Astrocyte (in vitro differentiated cells and primary cell): ENCODE results near the gene HOXA7. TPM values are rescaled to one million over a fixed set of nuclear protein-coding genes. Genes with fewer than 3 reads are reported as not detected.

Experiments
- DNase-seq: peaks from one replicate; pipeline ENCODE4 v3.0.0-alpha.2; 2010; ENCODE audit warnings: low read depth
- FAIRE-seq: peaks from 2 replicates; lab custom pipeline; 2011; peaks lifted over from hg19 to GRCh38; lab: Jason Lieb, UNC
- H2AFZ ChIP-seq: 2 replicates; pipeline ENCODE4 v1.6.0; 2012; ENCODE audit warnings: low read depth, low read length, inconsistent platforms
- H3K27ac ChIP-seq: 2 replicates; pipeline ENCODE4 v1.5.1; 2011; ENCODE audit warnings: low read depth, low read length, inconsistent platforms
- H3K27me3 ChIP-seq: 2 replicates; pipeline ENCODE4 v1.6.0; 2011; ENCODE audit warnings: low read length, inconsistent platforms; ENCODE audit not compliant: insufficient read depth
- H3K36me3 ChIP-seq: 2 replicates; pipeline ENCODE4 v1.5.1; 2011; ENCODE audit warnings: low read length, inconsistent platforms; ENCODE audit not compliant: insufficient read depth
- H3K4me1 ChIP-seq: 2 replicates; pipeline ENCODE4 v1.5.1; 2011; ENCODE audit warnings: low read length, inconsistent platforms; ENCODE audit not compliant: insufficient read depth
- H3K4me2 ChIP-seq: 2 replicates; pipeline ENCODE4 v1.6.0; 2012; ENCODE audit warnings: low read length, inconsistent platforms
- H3K4me3 ChIP-seq: 2 replicates; pipeline ENCODE4 v1.5.1; 2011; ENCODE audit warnings: low read depth, mild to moderate bottlenecking, low read length, inconsistent platforms; ENCODE audit not compliant: insufficient read depth
- H3K79me2 ChIP-seq: 2 replicates; pipeline ENCODE4 v1.6.0; 2012; ENCODE audit warnings: mild to moderate bottlenecking, low read length, inconsistent platforms; ENCODE audit not compliant: insufficient read depth
- H3K9ac ChIP-seq: 2 replicates; pipeline ENCODE4 v1.6.0; 2012; ENCODE audit warnings: mild to moderate bottlenecking, low read length, inconsistent platforms
- H3K9me3 ChIP-seq: 2 replicates; pipeline ENCODE4 v1.5.1; 2012; ENCODE audit warnings: low read depth, mild to moderate bottlenecking, low read length, inconsistent platforms; ENCODE audit not compliant: insufficient read depth
- H4K20me1 ChIP-seq: 2 replicates; pipeline ENCODE4 v1.6.0; 2012; ENCODE audit warnings: low read length, inconsistent platforms; ENCODE audit not compliant: insufficient read depth
- H3K27ac Mint-ChIP-seq: one replicate; pipeline ENCODE4 v1.8.0; 2021; ENCODE audit warnings: mild to moderate bottlenecking, mixed read lengths; ENCODE audit not compliant: unreplicated experiment
- H3K27me3 Mint-ChIP-seq: one replicate; pipeline ENCODE4 v1.8.0; 2021; ENCODE audit warnings: low read depth, mixed read lengths; ENCODE audit not compliant: unreplicated experiment
- H3K36me3 Mint-ChIP-seq: one replicate; pipeline ENCODE4 v1.8.0; 2021; ENCODE audit warnings: low read depth, mixed read lengths; ENCODE audit not compliant: unreplicated experiment
- H3K4me1 Mint-ChIP-seq: one replicate; pipeline ENCODE4 v1.8.0; 2021; ENCODE audit warnings: low read depth, mixed read lengths; ENCODE audit not compliant: unreplicated experiment
- H3K4me3 Mint-ChIP-seq: one replicate; pipeline ENCODE4 v1.8.0; 2021; ENCODE audit warnings: mild to moderate bottlenecking, moderate library complexity, mixed read lengths; ENCODE audit not compliant: unreplicated experiment
- H3K9me3 Mint-ChIP-seq: one replicate; pipeline ENCODE4 v1.8.0; 2021; ENCODE audit warnings: mild to moderate bottlenecking, mixed read lengths; ENCODE audit not compliant: unreplicated experiment
- CTCF ChIP-seq: IDR thresholded peaks from 2 replicates; pipeline ENCODE4 v1.5.1; 2011; ENCODE audit warnings: low read depth, mild to moderate bottlenecking, inconsistent platforms, low read length, moderate library complexity; ENCODE audit not compliant: insufficient read depth
- EZH2 ChIP-seq: IDR thresholded peaks from 2 replicates; pipeline ENCODE4 v1.6.1; 2012; ENCODE audit warnings: mild to moderate bottlenecking, low read length, inconsistent platforms; ENCODE audit not compliant: insufficient read depth
- total RNA-seq: library from RNA; stranded (reverse); gene quantifications from 2 replicates; pipeline ENCODE4 v1.2.1, GENCODE V29; 2021

The HOXA7 gene
- total RNA-seq, 1 donor from 2014 or later = not detected

DNA sequence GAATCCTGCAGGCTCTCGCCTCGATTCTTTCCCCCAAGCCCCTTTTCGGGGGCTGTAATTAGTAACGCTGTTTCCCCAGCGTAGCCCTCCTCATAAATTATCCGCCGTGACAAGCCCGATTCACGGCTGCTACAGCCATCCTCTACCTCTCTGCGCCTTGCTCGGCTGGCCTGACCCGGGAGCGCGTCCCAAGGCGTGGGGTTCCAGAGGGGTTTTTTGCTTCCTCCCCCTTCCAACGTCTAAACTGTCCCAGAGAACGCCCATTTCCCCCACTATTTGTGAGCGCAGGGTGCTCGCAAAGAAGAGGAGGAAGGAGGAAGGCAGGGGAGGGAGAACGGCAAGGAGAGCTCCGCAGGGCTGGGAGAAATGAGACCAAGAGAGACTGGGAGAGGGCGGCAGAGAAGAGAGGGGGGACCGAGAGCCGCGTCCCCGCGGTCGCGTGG lies 13.9 kb downstream of the HOXA7 start:
- Mint-ChIP-seq H3K27ac (no peak overlapping the region), H3K27me3 (peaks cover 88% of the 10 kb centered on the region), H3K4me3 (no peak overlapping the region), H3K36me3 (peaks cover 3% of the 10 kb centered on the region), H3K4me1 (no peaks in the 10 kb centered on the region), H3K9me3 (peaks cover 48% of the 10 kb centered on the region)
- no peak overlapping the region for H3K27ac ChIP-seq
- peaks cover 15% of the 10 kb centered on the region for H3K9me3 ChIP-seq
- H3K9ac ChIP-seq = peak overlapping the region; percentile 63
- no peaks in the 10 kb centered on the region for H3K79me2 ChIP-seq
- no peak for DNase-seq
- H3K36me3 ChIP-seq = no peaks in the 10 kb centered on the region
- peak overlapping the region; percentile 61 for H3K4me3 ChIP-seq
- no peak for FAIRE-seq
- H3K27me3 ChIP-seq = peaks cover 99% of the 10 kb centered on the region
- H3K4me1 ChIP-seq = no peaks in the 10 kb centered on the region
- peak overlapping the region; percentile 80 for H3K4me2 ChIP-seq
- H4K20me1 ChIP-seq = peaks cover 2% of the 10 kb centered on the region
- peak overlapping the region; percentile 56 for H2AFZ ChIP-seq
- TF ChIP-seq CTCF (no peak), EZH2 (peak; percentile 63)

GRCh38 chr7:27141923-27142579 lies 14.4 kb downstream of the HOXA7 start:
- FAIRE-seq = no peak
- no peak for DNase-seq
- Mint-ChIP-seq H3K27ac (no peak overlapping the region), H3K4me3 (no peak overlapping the region), H3K36me3 (peaks cover 3% of the 10 kb centered on the region), H3K9me3 (peaks cover 45% of the 10 kb centered on the region), H3K4me1 (no peaks in the 10 kb centered on the region), H3K27me3 (peaks cover 88% of the 10 kb centered on the region)
- H2AFZ ChIP-seq = no peak overlapping the region
- peak overlapping the region; percentile 61 for H3K4me3 ChIP-seq
- no peak overlapping the region for H3K27ac ChIP-seq
- H3K36me3 ChIP-seq = no peaks in the 10 kb centered on the region
- H3K9me3 ChIP-seq = peaks cover 9% of the 10 kb centered on the region
- H3K9ac ChIP-seq = peak overlapping the region; percentile 63
- H4K20me1 ChIP-seq = peaks cover 2% of the 10 kb centered on the region
- TF ChIP-seq EZH2 (peak; percentile 63), CTCF (no peak)
- peak overlapping the region; percentile 80 for H3K4me2 ChIP-seq
- no peaks in the 10 kb centered on the region for H3K4me1 ChIP-seq
- peaks cover 99% of the 10 kb centered on the region for H3K27me3 ChIP-seq
- H3K79me2 ChIP-seq = no peaks in the 10 kb centered on the region

- H3K4me2 ChIP-seq = peak overlapping the region; percentile 80
- DNase-seq (no peak), FAIRE-seq (no peak)
- TF ChIP-seq EZH2 = no peak
- TF ChIP-seq CTCF = no peak
- no peaks in the 10 kb centered on the region for H3K36me3 ChIP-seq
- Mint-ChIP-seq H3K4me3 (no peak overlapping the region), H3K36me3 (peaks cover 3% of the 10 kb centered on the region), H3K27me3 (peaks cover 88% of the 10 kb centered on the region), H3K4me1 (no peaks in the 10 kb centered on the region), H3K9me3 (peaks cover 38% of the 10 kb centered on the region), H3K27ac (peak overlapping the region; percentile 2)
- peaks cover 6% of the 10 kb centered on the region for H3K9me3 ChIP-seq
- peaks cover 99% of the 10 kb centered on the region for H3K27me3 ChIP-seq
- no peaks in the 10 kb centered on the region for H3K4me1 ChIP-seq
- H3K27ac ChIP-seq = no peak overlapping the region
- no peak overlapping the region for H3K9ac ChIP-seq
- no peak overlapping the region for H3K4me3 ChIP-seq
- H2AFZ ChIP-seq = no peak overlapping the region
- peaks cover 2% of the 10 kb centered on the region for H4K20me1 ChIP-seq
- H3K79me2 ChIP-seq = no peaks in the 10 kb centered on the region
Observed at GRCh38 chr7:27141137-27141922, 15.1 kb downstream of the HOXA7 start.
